Hematopoietic multipotent progenitor cell treated with erythropoietin and hydrocortisone succinate and interleukin-3 and kit ligand, for 6 days (in vitro differentiated cells): ENCODE data around the gene CCR9.

ENCODE experiments used
- DNase-seq: peaks from one replicate; pipeline ENCODE4 v3.0.0-alpha.2; 2015

The CCR9 gene

GRCh38 chr3:45939341-45939771 lies 53.0 kb downstream of the CCR9 start:
- no peak for DNase-seq

GRCh38 chr3:45940004-45940780 lies 53.8 kb downstream of the CCR9 start:
- peak; percentile 23 for DNase-seq

GRCh38 chr3:45940781-45941365 lies 54.5 kb downstream of the CCR9 start:
- no peak for DNase-seq

GRCh38 chr3:45942051-45942825 lies 55.9 kb downstream of the CCR9 start:
- DNase-seq = peak; percentile 75

- DNase-seq = no peak
These were observed 57.0 kb downstream of the CCR9 start, which contains the start of gene CXCR6 for GRCh38 chr3:45943207-45943846. TSS of gene CXCR6 (plus strand) at chr3:45943464. CDS start at chr3:45946482, 3,018 bp downstream.

GRCh38 chr3:45944830-45945620 lies 58.7 kb downstream of the CCR9 start:
- peak; percentile 20 for DNase-seq

GRCh38 chr3:45946307-45946706 lies 60.0 kb downstream of the CCR9 start:
- no peak for DNase-seq

GRCh38 chr3:45946875-45947274 lies 60.5 kb downstream of the CCR9 start:
- peak; percentile 77 for DNase-seq

GRCh38 chr3:45947361-45947760 lies 61.0 kb downstream of the CCR9 start:
- DNase-seq = no peak

GRCh38 chr3:45948311-45948781 lies 62.0 kb downstream of the CCR9 start:
- no peak for DNase-seq

GRCh38 chr3:45948881-45949280 lies 62.5 kb downstream of the CCR9 start:
- DNase-seq = no peak

GRCh38 chr3:45949432-45949831 lies 63.1 kb downstream of the CCR9 start:
- DNase-seq = no peak

- DNase-seq = no peak
These were observed 63.8 kb downstream of the CCR9 start for GRCh38 chr3:45950131-45950530.

GRCh38 chr3:45950686-45951600 lies 64.6 kb downstream of the CCR9 start:
- no peak for DNase-seq

- no peak for DNase-seq
These were observed 65.6 kb downstream of the CCR9 start for GRCh38 chr3:45951946-45952345.

GRCh38 chr3:45952456-45952855 lies 66.1 kb downstream of the CCR9 start:
- DNase-seq = no peak
